GM18861 (cell line): ENCODE measurements around the gene HS3ST5.
"Not testable (repeated sequence)": the region's sequence is repeated elsewhere in the genome, so short reads cannot be mapped to it uniquely, and the experiment has no call there.

Experiments used
- ATAC-seq: cut with Tn5 transposase; IDR thresholded peaks from one replicate; pipeline ENCODE4 v1.9.1; 2021; ENCODE audit not compliant: unreplicated experiment

HS3ST5 gene

GRCh38 chr6:114339706-114340105, 3.1 kb downstream of the HS3ST5 start:
- ATAC-seq: no peak

- ATAC-seq: no peak
These were observed 8.6 kb downstream of the HS3ST5 start for GRCh38 chr6:114334237-114334636.

- ATAC-seq: no peak
These were observed 15.7 kb downstream of the HS3ST5 start for GRCh38 chr6:114327074-114327473.

- ATAC-seq: no peak
These were observed 19.0 kb downstream of the HS3ST5 start for GRCh38 chr6:114323784-114324183.

- no peak for ATAC-seq
These were observed 23.1 kb downstream of the HS3ST5 start for GRCh38 chr6:114319749-114320148.

GRCh38 chr6:114315831-114316595, 26.8 kb downstream of the HS3ST5 start:
- no peak for ATAC-seq

- not testable (repeated sequence) for ATAC-seq
These were observed 29.0 kb downstream of the HS3ST5 start for GRCh38 chr6:114313816-114314215.

- peak; percentile 70 for ATAC-seq
These were observed 29.9 kb downstream of the HS3ST5 start for GRCh38 chr6:114312931-114313330.

GRCh38 chr6:114310053-114310452, 32.8 kb downstream of the HS3ST5 start:
- ATAC-seq: no peak

GRCh38 chr6:114304304-114304887, 38.4 kb downstream of the HS3ST5 start:
- ATAC-seq: no peak

- ATAC-seq: no peak
These were observed 41.1 kb downstream of the HS3ST5 start for GRCh38 chr6:114301596-114302219.

- no peak for ATAC-seq
These were observed 45.7 kb downstream of the HS3ST5 start for GRCh38 chr6:114297135-114297534.

- no peak for ATAC-seq
These were observed 50.4 kb downstream of the HS3ST5 start for GRCh38 chr6:114292431-114292830.

- ATAC-seq: no peak
These were observed 51.4 kb downstream of the HS3ST5 start for GRCh38 chr6:114291428-114291827.

GRCh38 chr6:114290864-114291263, 52.0 kb downstream of the HS3ST5 start:
- ATAC-seq: no peak

- no peak for ATAC-seq
These were observed 53.9 kb downstream of the HS3ST5 start for GRCh38 chr6:114288701-114289495.

- no peak for ATAC-seq
These were observed 55.4 kb downstream of the HS3ST5 start for GRCh38 chr6:114287461-114287860.

GRCh38 chr6:114286211-114286610, 56.6 kb downstream of the HS3ST5 start:
- no peak for ATAC-seq

GRCh38 chr6:114284281-114284680, 58.5 kb downstream of the HS3ST5 start:
- ATAC-seq: no peak

- ATAC-seq: no peak
These were observed 60.5 kb downstream of the HS3ST5 start for GRCh38 chr6:114282292-114282691.

GRCh38 chr6:114281496-114281895, 61.3 kb downstream of the HS3ST5 start:
- no peak for ATAC-seq
